HEK293 (cell line): ENCODE data around the gene NR3C2.

Experiments used
- KLF10 ChIP-seq: fragments of 450-650 bp; IDR thresholded peaks from 2 replicates; pipeline ENCODE4 v1.5.1; 2018; ENCODE audit warnings: missing biosample characterization, mild to moderate bottlenecking, missing genetic modification characterization
- SETDB1 ChIP-seq: IDR thresholded peaks from one replicate; pipeline ENCODE4 v1.6.1; 2017; ENCODE audit warnings: mild to moderate bottlenecking, low read length, moderate library complexity, mixed read lengths; ENCODE audit not compliant: insufficient read length
- ZBTB21 ChIP-seq: fragments of 450-650 bp; formaldehyde crosslinking; IDR thresholded peaks from 2 replicates; pipeline ENCODE4 v1.5.1; 2017; ENCODE audit warnings: missing biosample characterization, missing genetic modification characterization
- ZBTB8A ChIP-seq: fragments of 450-650 bp; formaldehyde crosslinking; IDR thresholded peaks from 2 replicates; pipeline ENCODE4 v1.5.1; 2016; ENCODE audit warnings: missing biosample characterization, missing genetic modification characterization
- ZEB2 ChIP-seq: fragments of 450-650 bp; formaldehyde crosslinking; IDR thresholded peaks from 2 replicates; pipeline ENCODE4 v1.5.1; 2016; ENCODE audit warnings: missing biosample characterization, missing genetic modification characterization
- ZFP37 ChIP-seq: fragments of 450-650 bp; formaldehyde crosslinking; IDR thresholded peaks from 2 replicates; pipeline ENCODE4 v1.5.1; 2016; ENCODE audit warnings: missing biosample characterization, missing genetic modification characterization
- ZNF274 ChIP-seq, 2 experiments: fragments of 200-500 bp in 1 of 2; fragments of 450-650 bp in 1 of 2; sonication (Bioruptor generic) in 1 of 2; formaldehyde crosslinking in 1 of 2; IDR thresholded peaks; 2 replicates each; pipeline versions ENCODE4 v1.5.1 to v1.6.1; 2014 to 2016; ENCODE audit warnings: borderline replicate concordance in 1 of 2, inconsistent platforms in 1 of 2, low read length in 1 of 2, missing biosample characterization in 1 of 2, missing genetic modification characterization in 1 of 2
- ZNF302 ChIP-seq: fragments of 450-650 bp; formaldehyde crosslinking; IDR thresholded peaks from 2 replicates; pipeline ENCODE4 v1.5.1; 2016; ENCODE audit warnings: missing biosample characterization, missing genetic modification characterization, low read depth
- ZNF654 ChIP-seq: fragments of 450-650 bp; formaldehyde crosslinking; IDR thresholded peaks from 2 replicates; pipeline ENCODE4 v1.5.1; 2016; ENCODE audit warnings: low read depth, missing biosample characterization, missing genetic modification characterization
- ZNF660 ChIP-seq: fragments of 450-650 bp; IDR thresholded peaks from 2 replicates; pipeline ENCODE4 v1.5.1; 2018; ENCODE audit warnings: missing biosample characterization, mild to moderate bottlenecking, missing genetic modification characterization
- ZNF776 ChIP-seq: fragments of 450-650 bp; formaldehyde crosslinking; IDR thresholded peaks from 2 replicates; pipeline ENCODE4 v1.5.0; 2017; ENCODE audit warnings: missing biosample characterization, missing genetic modification characterization, borderline replicate concordance
- ZXDB ChIP-seq: fragments of 450-650 bp; formaldehyde crosslinking; IDR thresholded peaks from 2 replicates; pipeline ENCODE4 v1.5.1; 2016; ENCODE audit warnings: missing biosample characterization, missing genetic modification characterization
- TF ChIP-seq, protein P1 (sequence below): fragments of 450-650 bp; formaldehyde crosslinking; IDR thresholded peaks from 2 replicates; pipeline ENCODE4 v1.5.1; 2016; ENCODE audit warnings: missing biosample characterization, missing genetic modification characterization
- TF ChIP-seq, protein P2 (sequence below): fragments of 450-650 bp; formaldehyde crosslinking; IDR thresholded peaks from 2 replicates; pipeline ENCODE4 v1.5.1; 2016; ENCODE audit warnings: missing biosample characterization, missing genetic modification characterization

- TF ChIP-seq ZNF776 (tag by site-specific recombination) = no peak
- no peak for TF ChIP-seq ZEB2
- no peak for TF ChIP-seq ZNF302
- TF ChIP-seq, protein P1, sequence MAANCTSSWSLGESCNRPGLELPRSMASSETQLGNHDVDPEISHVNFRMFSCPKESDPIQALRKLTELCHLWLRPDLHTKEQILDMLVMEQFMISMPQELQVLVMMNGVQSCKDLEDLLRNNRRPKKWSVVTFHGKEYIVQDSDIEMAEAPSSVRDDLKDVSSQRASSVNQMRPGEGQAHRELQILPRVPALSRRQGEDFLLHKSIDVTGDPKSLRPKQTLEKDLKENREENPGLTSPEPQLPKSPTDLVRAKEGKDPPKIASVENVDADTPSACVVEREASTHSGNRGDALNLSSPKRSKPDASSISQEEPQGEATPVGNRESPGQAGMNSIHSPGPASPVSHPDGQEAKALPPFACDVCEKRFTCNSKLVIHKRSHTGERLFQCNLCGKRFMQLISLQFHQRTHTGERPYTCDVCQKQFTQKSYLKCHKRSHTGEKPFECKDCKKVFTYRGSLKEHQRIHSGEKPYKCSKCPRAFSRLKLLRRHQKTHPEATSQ (tag by site-specific recombination) = no peak
- TF ChIP-seq, protein P2, sequence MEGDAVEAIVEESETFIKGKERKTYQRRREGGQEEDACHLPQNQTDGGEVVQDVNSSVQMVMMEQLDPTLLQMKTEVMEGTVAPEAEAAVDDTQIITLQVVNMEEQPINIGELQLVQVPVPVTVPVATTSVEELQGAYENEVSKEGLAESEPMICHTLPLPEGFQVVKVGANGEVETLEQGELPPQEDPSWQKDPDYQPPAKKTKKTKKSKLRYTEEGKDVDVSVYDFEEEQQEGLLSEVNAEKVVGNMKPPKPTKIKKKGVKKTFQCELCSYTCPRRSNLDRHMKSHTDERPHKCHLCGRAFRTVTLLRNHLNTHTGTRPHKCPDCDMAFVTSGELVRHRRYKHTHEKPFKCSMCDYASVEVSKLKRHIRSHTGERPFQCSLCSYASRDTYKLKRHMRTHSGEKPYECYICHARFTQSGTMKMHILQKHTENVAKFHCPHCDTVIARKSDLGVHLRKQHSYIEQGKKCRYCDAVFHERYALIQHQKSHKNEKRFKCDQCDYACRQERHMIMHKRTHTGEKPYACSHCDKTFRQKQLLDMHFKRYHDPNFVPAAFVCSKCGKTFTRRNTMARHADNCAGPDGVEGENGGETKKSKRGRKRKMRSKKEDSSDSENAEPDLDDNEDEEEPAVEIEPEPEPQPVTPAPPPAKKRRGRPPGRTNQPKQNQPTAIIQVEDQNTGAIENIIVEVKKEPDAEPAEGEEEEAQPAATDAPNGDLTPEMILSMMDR (tag by site-specific recombination) = no peak
- no peak for TF ChIP-seq ZNF660 (tag by site-specific recombination)
- no peak for TF ChIP-seq ZNF654
- no peak for TF ChIP-seq ZNF274 (IDR thresholded peaks at IDR 0.05; ENCODE audit: low read length)
- TF ChIP-seq ZNF274 (tag by site-specific recombination; IDR thresholded peaks at IDR 0.05; ENCODE audit: borderline replicate concordance) = no peak
- TF ChIP-seq ZBTB21 (tag by site-specific recombination) = no peak
- TF ChIP-seq SETDB1 = no peak
- TF ChIP-seq ZFP37 = no peak
- no peak for TF ChIP-seq KLF10 (tag by site-specific recombination)
- TF ChIP-seq ZXDB (tag by site-specific recombination) = no peak
- TF ChIP-seq ZBTB8A (tag by site-specific recombination) = no peak
These were observed 176.6 kb downstream of the NR3C2 start for GRCh38 chr4:148265627-148266026.
